Measurements from ENCODE around the gene DAPL1.

Gene DAPL1, protein sequence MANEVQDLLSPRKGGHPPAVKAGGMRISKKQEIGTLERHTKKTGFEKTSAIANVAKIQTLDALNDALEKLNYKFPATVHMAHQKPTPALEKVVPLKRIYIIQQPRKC

GRCh38 chr2:158795195-158795924 is at the start of gene DAPL1:
DAPL1 (plus strand) TSS chr2:158795317; CDS start chr2:158795373, 56 bp downstream.
- DNase-seq (ENCODE audit: low spot score): no peak

- DNase-seq (ENCODE audit: low spot score): no peak
These were observed 49.2 kb upstream of the DAPL1 start for GRCh38 chr2:158745866-158746382.

GRCh38 chr2:158746488-158746887 is 48.6 kb upstream of the DAPL1 start:
- DNase-seq (ENCODE audit: low spot score): no peak

- no peak for DNase-seq (ENCODE audit: low spot score)
These were observed 47.8 kb upstream of the DAPL1 start for GRCh38 chr2:158747281-158747680.

GRCh38 chr2:158748926-158749590 is 46.1 kb upstream of the DAPL1 start:
- no peak for DNase-seq (ENCODE audit: low spot score)

GRCh38 chr2:158750458-158751125 is 44.5 kb upstream of the DAPL1 start:
- no peak for DNase-seq (ENCODE audit: low spot score)

DNA sequence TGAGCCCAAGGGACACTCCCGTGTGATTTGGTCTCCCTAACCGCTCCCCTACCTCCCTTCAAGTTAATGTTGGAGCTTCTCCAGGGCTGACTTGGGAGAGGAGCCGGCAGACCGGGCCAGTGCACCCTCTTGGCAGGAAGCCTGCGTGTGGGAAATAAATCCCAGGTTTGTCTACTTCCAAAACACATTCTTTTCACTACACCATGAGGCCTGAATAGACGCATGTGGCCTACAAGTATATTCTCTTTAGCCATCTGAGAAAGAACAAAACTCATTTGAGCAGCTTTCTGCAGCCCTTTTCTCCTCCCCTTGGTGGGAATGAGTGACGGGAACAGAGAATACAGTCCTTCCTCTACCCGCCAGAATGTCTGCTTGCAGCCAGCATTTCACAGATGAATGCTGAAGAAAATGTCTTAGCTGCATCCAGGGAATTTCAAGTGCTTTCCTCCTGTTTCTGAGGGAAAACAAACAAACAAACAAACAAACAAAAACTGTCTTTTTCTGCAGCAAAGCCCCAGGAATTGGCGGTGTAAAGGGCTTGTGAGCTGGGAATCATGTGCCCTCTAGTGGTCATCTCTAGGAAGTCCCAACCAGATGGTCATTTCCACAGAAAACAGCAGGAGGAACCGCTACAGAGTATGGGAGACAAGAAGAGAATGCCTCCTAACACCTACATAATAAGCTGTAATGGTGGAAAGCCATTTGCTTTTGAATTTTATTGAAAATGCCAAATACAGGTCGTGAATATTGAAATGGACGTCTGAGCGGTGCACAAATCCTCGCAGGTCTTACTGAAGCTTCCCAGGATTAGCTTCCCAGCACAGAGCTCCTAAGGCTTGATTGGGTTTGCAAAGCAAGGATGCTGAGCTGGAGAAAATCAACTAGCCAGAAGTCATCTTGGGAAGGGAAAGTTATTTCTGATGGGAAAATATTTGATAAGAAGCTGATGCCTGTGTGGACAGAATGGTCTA is 41.2 kb upstream of the DAPL1 start:
- peak; percentile 53 for DNase-seq (ENCODE audit: low spot score)

DNA sequence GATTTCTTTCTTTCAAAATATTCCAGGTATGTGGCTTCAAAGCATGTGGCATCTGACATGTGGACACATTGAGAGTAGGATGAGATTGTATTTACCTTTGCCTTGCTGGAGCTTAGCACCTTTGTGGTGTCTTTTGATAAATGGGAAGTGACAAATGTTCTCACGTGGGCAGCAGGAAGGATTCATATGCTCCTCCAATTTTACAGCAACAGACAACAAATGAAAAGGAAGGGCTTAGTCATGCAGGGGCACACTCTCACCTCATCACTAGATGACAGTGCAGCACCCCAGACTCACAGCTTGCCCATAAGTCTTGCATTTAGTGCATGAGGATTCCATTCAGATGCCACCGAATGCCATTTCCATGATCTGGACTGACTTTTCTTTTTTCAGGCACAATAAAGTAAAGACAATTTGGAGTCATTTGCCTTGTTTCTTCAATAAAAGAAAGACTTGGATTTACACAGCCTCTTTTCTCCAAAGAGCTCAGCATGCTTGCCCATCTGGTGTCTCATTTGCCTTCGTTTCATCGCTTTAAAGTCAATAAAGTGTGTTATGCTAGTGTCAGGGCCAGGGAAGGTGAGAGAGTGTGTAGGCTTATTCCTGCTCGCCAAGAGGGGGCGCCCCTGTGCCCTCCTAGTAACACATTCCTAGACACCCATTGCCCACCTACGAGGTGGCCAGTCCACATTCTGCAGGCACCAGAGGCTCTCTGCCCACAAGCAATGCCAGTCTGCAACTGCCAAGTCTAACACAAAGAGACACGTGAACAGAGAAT is 39.6 kb upstream of the DAPL1 start:
- no peak for DNase-seq (ENCODE audit: low spot score)

DNA sequence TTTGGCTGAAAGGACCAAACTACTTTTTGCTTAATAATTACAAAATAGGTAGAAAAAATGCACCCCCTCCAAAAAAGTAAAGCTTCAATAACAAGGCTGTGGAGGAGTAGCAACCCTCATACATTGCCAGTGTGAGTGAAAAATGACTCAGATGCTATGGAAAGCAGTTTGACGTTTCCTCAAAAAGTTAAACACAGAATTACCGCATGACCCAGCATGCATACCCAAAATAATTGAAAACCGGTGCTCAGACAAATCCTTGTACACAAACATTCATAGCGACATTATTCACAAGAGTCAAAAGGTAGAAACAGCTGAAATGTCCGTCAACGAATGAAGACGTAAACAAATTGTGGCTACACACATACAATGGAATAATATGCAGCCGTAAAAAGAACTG is 38.8 kb upstream of the DAPL1 start:
- no peak for DNase-seq (ENCODE audit: low spot score)

GRCh38 chr2:158756976-158757375 is 38.1 kb upstream of the DAPL1 start:
- no peak for DNase-seq (ENCODE audit: low spot score)

DNA sequence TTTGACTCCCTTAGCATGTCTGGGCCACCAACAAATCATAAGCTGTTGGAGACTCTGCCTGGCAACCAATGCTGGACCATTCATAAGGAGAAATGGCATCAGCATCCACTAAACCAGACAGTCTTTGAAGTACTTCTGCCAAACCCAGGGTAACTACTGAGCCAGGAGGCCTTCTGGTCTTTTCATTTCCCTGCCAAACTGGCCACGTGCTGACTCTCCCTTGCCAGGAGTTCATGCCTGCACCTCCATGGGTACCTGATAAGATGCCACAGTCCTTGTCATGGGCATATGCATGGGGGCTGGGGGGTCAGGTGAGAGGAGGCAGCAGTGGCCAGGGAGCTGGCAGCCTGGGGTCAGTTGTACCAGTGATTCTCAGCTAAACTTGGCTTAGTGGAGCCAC is 34.2 kb upstream of the DAPL1 start:
- DNase-seq (ENCODE audit: low spot score): no peak

DNA sequence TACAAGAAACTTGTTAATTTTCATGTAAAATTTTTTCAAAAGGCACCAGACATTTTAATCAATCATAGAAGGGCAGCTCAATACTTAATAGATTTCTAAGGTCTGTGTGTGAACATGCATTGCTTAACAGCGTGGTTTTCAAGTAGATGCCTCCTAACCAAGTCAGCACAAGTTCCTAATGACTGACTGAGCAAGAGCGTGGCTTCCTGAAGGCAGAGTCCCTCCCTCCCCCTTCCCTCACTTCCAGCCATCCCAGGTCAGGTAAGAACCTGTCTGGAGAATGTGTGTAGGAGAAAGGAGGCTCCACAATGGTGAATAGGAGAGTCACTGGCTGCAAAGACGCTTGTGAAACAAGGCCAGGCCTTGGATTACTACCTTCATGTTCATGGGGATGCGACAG is 33.5 kb upstream of the DAPL1 start:
- no peak for DNase-seq (ENCODE audit: low spot score)

GRCh38 chr2:158762336-158762735 is 32.8 kb upstream of the DAPL1 start:
- no peak for DNase-seq (ENCODE audit: low spot score)

- DNase-seq (ENCODE audit: low spot score): no peak
These were observed 28.6 kb upstream of the DAPL1 start for GRCh38 chr2:158766524-158766923.

DNA sequence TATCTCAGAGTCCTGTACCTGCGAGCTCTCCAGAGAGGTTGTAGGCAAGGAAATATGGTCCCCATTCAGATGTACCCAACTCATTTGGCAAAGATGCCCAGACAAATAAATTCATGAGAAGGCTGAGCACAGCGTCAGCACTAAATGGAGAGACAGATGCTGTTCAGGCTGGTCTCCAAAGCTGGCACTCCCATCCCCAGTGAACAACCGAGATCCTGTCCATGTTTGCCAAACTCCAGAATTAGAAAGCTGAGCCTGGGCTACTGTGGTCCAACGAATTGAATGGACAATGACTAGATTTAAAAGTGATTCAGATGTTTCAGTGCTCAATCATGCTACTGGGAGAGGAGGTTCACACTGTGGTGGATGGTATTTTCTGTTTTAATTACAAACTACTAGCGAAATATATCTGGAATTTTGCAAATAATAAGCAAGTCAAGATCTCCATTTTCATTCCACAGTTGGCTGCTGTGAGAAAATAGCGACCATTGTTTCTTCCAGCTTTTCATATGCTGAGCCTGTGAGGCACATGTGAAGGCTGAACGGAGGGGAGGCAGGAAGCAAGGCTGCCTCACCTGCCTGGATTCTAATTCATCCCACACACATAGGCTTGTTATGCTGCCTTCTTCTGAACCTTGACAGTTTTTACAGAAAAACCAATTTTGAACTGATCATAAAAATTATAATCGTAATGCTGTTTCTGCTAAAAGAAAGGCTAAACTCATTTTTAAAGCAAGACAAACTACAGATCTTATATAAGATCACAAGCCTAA is 22.6 kb upstream of the DAPL1 start:
- DNase-seq (ENCODE audit: low spot score): no peak

DNA sequence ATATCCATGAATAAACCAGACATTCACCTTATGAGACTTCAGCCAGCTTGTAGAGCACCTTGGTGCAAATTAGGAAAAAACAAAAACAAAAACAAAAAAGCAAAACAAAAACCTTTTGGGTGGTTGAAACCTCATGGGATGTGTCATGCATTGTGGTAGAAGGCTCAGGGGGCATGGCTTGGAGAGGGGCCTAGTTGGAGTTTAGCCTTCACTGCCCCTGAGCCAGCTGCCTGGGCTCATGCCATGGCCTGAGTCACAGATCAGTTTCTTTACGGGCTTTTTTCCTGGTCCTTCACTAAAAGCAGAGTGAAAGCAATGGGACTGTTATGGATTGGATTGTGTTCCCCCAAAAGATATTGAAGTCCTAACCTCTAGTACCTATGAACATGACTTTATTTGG is 22.0 kb upstream of the DAPL1 start:
- no peak for DNase-seq (ENCODE audit: low spot score)

DNA sequence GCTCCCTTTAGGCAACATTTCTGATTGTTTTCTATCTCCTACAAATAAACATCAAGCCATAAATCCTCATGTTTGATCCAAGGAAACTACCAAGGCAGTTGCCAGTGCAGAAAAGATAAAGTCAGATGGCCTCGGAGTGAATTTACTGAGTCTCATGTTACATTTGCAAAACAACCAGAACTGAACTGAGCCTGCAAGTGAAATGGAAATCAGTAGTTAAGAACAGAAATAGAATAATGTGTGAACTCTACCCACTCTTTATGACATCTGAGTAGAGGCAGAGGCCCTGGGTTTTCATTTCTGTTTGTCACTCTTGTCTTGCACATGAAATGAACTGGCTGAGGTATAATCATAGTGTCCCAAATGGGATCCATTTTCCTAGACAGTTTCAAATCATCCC is 20.4 kb upstream of the DAPL1 start:
- DNase-seq (ENCODE audit: low spot score): no peak

DNA sequence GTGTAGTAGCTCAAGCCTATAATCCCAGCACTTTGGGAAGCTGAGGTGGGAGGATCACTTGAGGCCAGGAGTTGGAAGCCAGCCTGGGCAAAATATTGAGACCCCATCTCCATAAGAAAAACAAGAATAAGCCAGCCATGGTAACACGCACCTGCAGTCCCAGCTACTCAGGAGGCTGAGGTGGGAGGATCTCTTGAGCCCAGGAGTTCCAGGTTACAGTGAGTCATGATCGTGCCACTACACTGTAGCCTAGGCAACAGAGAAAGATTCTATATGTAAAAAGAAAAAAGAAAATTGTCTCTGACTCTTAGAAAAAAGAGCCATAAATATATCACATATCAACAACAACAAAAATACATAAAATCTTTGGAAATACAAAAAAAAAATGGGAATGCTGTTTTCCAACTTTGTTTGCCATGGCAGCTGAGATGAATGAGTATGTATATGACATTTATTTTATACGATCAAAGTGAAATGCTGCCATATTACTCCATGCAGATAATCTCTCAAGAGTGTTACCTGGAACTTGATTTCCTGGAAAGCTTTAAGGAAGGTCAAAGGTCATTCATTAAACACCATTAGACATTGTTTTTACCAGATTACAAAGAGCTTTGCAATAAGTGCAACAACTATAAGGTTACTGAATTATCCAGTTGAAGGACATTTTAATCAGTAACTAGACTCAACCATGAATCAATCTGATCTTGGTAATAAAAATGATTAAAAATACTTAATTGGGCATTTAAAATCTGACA is 19.7 kb upstream of the DAPL1 start:
- no peak for DNase-seq (ENCODE audit: low spot score)

DNA sequence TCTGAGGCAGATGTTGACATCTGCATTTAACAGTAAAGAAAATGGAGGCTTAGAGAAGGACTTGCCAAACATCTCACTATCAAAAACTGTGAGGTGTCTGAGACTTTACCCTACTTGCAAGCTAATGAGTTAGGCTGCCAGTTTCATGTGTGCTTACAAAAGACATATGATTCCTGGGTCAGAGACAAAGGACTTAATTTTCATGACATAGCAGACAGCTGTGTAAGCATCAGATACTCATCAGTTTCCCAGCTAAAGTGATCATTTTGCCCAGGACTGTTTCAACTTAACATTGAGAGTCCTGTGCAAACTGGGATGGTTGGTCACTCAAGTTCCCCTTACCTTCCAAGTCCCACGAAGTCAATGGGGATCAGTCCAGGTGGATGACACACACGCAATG is 18.9 kb upstream of the DAPL1 start:
- no peak for DNase-seq (ENCODE audit: low spot score)
